Measurements from ENCODE around the gene DHRS7B.
"Not testable (repeated sequence)": the region's sequence is repeated elsewhere in the genome, so short reads cannot be mapped to it uniquely, and the experiment has no call there.

Gene DHRS7B

DNA sequence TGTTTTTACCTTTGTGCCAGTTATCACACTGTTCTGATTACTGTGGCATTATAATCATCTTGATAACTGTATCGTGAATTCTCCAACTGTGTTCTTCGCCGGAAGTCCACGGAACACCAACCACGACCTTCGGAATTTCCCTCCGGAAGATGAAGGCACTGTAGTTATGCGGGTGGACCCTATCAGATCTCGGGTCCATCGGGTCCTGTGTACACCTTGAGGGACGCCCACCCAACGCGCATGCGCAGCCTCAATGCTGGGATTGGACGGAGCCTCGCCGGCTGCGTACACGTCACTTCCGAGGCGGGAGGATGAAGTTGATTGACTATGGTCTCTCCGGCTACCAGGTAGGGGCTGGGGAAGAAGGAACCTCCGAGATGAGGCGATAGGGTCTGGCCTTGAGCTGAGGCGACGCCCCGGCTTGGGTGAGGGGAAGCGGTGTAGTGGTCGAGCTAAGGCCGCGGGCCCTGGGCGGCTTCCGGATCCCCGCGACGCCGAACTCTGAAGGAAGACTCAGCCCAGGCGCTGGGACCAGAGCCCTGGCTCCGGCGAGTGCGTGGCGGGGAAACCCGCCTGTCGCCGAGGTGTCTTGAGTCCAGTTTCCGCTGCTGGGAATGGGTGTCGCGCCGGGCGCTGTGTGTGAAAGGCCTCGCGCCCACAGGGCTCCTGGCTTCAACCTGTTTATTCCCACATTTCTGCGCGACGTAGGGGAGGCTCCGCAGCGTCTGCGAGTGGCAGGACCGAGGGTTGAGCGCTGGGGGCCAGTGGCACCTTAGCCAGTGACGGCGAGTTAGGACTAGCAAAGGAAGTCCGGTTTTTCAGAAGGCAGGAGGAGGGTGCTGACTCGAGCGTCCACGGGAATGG is at the start of gene DHRS7B:
DHRS7B (plus strand) TSS at position 320 of the 864 bp plus-strand sequence; CDS start at position 328, 8 bp downstream.
- DNase-seq = peak; percentile 97

DNA sequence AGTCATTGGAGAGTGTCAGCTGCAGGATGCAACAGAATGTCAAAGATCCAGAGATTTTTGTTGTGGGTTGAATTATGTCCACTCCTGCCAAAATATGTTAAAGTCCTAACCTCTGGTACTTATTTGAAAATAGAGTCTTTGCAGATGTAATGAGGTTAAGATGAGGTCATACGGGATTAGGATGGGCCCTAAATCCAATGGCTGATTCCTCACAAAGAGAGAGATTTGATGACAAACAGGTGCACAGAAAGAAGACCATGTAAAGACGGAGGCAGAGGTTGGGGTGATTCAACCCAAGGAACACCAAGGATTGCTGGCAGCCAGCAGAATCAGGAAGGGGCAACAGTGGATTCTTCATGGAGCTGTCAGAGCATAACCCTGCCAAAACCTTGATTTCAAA is 49.5 kb upstream of the DHRS7B start:
- no peak for DNase-seq

GRCh38 chr17:21078016-21078780 is 48.6 kb upstream of the DHRS7B start:
- peak; percentile 38 for DNase-seq

- no peak for DNase-seq
Measured at GRCh38 chr17:21079196-21079595, 47.6 kb upstream of the DHRS7B start.

DNA sequence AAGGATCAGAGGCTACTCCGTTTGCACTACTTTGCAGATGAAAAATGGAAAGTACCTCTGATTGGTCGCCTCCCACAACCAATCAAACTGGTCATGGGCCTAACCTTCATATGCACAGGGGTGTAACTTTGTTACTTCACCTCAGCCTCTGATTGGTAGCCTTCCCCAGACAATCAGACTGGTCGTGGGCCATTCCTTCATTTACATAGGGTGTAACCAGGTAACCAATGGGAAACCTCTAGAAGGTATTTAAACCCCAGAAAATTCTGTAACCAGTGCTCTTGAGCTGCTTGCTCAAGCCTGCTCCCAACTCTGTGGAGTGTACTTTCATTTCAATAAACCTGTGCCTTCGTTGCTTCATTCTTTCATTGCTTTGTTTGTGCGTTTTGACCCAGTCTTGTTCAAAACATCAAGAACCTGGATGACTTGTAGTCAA is 44.7 kb upstream of the DHRS7B start:
- no peak for DNase-seq

DNA sequence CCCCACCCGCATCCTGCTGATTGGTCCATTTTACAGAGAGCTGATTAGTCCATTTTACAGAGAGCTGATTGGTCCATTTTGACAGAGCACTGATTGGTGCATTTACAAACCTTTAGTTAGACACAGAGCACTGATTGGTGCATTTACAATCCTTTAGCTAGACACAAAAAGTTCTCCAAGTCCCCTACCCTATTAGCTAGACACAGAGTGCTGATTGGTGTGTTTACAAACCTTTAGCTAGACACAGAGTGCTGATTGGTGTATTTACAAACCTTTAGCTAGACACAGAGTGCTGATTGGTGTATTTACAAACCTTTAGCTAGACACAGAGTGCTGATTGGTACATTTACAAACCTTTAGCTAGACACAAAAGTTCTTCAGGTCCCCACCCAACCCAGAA is 41.5 kb upstream of the DHRS7B start:
- DNase-seq = not testable (repeated sequence)

GRCh38 chr17:21085707-21086106 is 41.1 kb upstream of the DHRS7B start:
- no peak for DNase-seq

DNA sequence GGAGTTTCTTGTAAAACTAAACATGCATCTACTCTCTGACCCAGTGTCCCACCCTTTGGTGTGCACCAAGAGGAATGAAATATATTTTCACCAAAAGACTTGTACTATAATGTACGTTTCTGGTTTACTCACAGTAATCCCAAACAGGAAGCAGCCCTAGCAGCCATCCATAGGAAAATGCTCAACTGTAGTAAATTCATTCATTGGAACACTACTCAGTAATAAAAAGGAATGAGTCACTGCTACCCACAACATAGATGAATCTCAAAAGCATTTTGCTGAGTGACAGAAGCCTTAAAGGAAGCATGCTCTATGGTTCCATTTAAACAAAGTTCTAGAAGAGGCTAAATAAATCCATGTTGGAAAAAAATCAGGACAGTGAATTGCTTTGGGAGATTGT is 37.6 kb upstream of the DHRS7B start:
- no peak for DNase-seq

- no peak for DNase-seq
Measured at GRCh38 chr17:21089933-21090901, 36.5 kb upstream of the DHRS7B start.

DNA sequence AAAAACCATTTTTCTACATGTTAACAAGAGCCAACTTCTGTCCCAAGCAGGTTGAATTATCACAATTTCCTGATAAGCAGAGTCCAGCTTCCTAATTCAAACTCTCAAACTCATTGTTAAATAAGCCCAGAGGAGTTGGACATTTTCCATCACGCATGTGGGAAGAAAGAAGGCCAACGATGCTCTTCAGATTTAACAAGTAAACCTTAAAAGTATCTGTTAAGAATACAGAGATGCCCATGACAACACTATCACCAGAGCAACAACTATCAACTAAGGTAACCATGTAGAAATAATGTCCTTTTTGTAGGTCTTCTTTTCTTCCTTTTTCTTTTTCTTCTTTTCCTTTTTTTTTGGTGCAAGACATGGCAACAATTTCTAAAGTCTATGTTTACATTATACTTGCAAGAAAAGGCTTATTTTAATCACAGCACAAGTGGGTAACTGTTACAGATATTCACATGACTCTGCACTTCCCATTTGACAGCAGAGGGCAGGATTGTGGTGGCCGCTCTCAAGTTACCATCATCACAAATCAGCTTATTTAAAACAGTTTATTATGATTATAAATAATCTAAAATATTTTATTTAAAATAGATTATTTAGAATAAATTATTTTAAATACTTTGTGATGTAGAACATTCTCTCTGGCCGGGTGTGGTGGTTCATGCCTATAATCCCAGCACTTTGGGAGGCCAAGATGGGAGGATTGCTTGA is 35.7 kb upstream of the DHRS7B start:
- no peak for DNase-seq

DNA sequence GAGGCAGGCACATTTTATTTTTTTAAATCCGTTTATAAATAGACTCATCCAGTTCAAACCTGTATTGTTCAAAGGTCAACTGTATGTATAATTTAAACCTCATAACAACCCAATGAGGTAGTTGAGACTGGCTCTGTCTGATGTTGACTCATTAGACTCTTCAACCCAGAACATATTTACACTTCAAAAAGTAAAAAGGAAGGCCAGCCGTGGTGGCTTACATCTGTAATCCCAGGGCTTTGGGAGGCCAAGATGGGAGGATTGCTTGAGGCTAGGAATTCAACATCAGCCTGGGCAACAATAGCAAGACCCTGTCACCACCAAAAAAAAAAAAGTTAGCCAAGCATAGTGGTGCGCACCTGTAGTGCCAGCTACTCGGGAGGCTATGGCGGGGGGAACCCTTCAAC is 32.5 kb upstream of the DHRS7B start:
- DNase-seq = no peak

- no peak for DNase-seq
Measured at GRCh38 chr17:21095735-21096134, 31.0 kb upstream of the DHRS7B start.

DNA sequence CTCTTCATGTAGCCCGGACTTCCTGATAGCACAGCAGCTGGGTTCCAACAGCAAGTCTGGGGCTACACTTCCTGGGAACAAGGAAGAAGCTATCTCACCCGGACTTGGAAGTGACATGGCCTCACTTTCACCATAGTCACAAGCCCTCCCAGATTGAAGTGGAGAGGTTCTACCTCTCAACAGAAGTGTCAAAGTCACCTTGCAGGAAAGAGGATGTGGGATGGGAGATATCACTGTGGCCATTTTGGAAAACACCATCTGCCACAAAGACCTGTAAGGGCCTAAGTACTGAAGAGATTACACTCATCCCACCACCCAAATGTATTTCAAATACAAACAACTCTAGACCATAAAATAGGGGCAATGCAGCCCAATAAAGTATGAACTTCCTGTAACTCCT is 29.9 kb upstream of the DHRS7B start:
- no peak for DNase-seq

DNA sequence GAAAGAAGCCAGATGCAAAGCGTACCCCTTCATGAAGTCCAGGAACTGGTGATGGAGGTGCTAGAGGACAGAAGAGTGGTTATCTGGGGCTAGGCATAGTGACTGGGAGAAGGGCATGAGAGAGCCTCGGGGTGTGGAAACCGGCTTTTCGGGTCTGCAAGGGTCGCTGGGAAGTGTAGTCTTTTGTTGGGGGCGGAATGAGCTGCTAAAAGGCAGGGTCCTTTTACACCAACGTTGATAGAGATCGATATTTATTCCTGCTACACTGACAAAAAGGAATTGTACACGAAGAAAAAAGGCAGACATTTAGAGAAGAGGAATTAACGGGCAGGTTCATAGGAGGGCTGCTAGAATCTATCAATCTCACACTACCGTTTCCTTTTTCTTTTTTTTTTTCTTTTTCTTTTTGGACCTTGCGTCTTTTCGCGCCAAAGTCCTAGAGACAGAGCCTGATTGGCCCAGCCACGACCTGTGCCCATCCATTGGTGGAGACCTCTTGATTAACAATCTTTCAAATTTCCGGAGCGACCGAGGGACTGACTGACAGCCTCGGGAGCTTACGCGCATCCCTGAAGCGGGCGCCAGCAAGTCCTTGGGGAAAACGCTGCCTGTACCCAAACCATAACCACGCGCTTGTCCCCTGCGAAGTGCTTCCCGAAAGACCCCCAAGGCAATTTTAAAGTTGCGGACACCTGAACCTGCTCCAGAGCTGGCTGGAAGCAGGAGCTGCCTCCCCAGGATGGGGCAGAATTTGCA is 27.7 kb upstream of the DHRS7B start:
- DNase-seq = peak; percentile 90

DNA sequence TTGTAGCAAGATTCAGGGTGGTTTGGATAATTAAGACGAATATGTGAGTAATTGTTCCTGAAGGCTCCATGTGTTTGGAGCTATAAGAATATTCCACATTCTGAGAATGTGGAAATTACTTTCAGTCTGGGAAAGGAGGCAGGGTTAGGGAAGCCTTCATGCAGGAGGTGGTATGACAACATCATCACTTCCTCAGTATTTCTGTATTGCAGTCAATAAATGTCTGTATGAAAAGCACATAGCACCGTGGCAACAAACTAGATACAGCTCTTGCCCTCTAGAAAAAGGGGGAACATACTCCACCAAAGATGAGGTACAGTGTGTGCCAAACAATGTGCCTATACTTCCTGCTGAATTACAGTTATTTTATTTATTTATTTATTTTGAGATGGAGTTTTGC is 26.1 kb upstream of the DHRS7B start:
- DNase-seq = no peak

DNA sequence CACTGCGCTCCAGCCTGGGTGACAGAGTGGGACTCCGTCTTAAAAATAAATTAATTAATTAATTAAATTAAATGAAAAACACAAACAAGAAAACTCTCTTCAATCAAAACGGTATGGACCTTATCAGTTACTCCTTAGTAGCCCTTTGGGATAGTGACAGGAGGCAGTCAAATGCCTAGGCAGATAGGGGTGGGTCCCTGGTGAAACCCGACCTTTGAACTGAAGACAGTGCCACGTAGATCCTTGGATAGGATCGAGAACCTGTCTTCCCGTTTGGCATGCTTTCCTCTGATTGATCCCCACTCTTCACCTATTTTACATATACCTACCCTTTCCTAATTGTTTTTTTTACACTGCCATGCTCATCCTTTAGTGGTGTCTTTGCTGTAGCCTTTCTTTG is 22.2 kb upstream of the DHRS7B start:
- no peak for DNase-seq

DNA sequence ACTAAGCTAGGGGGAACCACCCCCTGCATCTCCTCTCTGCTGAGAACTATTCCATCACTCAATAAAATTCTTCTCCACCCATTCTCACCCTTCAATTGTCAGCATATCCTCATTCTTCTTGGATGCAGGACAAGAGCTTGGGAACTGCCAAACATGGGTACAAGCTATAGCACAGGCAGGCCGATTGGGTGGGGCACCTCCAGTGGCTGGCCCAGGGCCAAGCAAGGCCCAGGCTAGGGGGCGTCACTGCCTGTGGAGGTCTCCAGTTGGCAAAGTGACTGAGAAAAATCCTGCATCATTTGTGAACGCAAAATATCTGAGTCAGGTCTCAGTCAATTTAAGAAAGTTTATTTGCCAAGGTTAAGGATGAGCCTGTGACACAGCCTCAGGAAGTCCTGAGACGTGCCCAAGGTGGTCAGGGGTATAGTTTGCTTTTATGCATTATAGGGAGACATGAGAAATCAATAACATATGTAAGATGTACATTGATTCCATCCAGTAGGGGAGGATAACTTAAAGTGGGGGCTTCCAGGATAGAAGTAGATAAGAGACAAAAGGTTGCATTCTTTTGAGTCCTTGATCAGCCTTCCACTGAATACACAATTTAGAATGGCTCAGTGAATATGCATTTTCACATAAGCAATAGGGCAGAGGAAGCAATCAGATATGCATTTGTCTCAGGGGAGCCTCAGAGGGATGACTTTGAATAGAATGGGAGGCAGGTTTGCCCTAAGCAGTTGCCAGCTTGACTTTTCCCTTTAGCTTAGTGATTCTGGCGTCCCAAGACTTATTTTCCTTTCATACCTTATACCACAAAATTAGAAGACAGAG is 21.5 kb upstream of the DHRS7B start:
- no peak for DNase-seq

- DNase-seq = no peak
Measured at GRCh38 chr17:21106316-21106715, 20.4 kb upstream of the DHRS7B start.

GRCh38 chr17:21107067-21107650 is 19.6 kb upstream of the DHRS7B start:
- DNase-seq = not testable (repeated sequence)

DNA sequence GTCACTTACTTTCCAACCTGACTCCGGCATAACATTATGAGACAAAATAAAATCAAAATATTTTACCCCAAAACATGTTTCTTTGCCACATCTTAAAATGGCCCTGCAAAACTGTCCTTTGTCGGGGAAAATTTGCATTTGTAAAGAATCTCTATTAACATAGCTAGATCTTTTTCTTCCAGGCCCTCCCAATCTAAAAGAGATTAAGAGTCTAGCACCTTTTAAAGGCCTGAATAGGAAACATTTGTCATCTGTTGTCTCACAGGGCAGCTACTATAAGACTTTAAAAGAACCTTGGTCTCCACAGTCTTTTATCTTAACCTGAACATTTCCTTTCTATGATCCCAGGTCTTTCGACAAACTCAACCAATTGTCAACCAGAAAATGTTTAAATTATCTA is 18.1 kb upstream of the DHRS7B start:
- no peak for DNase-seq
